GM23338 (cell line): ENCODE measurements around the gene SPG21.

ENCODE experiments used
- CREB1 ChIP-seq: fragments of 250-450 bp; sonication (Bioruptor Pico); IDR thresholded peaks from 2 replicates; pipeline ENCODE4 v1.5.0; 2020; ENCODE audit warnings: low read depth, mild to moderate bottlenecking, moderate library complexity
- EZH2 ChIP-seq: fragments of 200-600 bp; sonication (generic); IDR thresholded peaks from one replicate; pipeline ENCODE4 v1.8.0; 2017; ENCODE audit warnings: antibody characterized with exemption, mild to moderate bottlenecking, low read depth; ENCODE audit not compliant: unreplicated experiment
- EZH2phosphoT487 ChIP-seq: fragments of 200-600 bp; sonication (generic); IDR thresholded peaks from one replicate; pipeline ENCODE4 v1.8.1; 2018; ENCODE audit warnings: antibody characterized with exemption; ENCODE audit not compliant: unreplicated experiment
- JUNB ChIP-seq: IDR thresholded peaks from one replicate; pipeline ENCODE4 v1.6.1; 2016; ENCODE audit warnings: antibody characterized with exemption; ENCODE audit not compliant: unreplicated experiment
- NANOG ChIP-seq: IDR thresholded peaks from 2 replicates; pipeline ENCODE4 v1.6.1; 2016; ENCODE audit warnings: antibody characterized with exemption, borderline replicate concordance
- POLR2AphosphoS5 ChIP-seq: IDR thresholded peaks from 2 replicates; pipeline ENCODE4 v1.6.1; 2016; ENCODE audit warnings: antibody characterized with exemption, low read depth
- STAT1 ChIP-seq: IDR thresholded peaks from one replicate; pipeline ENCODE4 v1.6.1; 2016; ENCODE audit warnings: antibody characterized with exemption; ENCODE audit not compliant: unreplicated experiment
- ZNF114 ChIP-seq: fragments of 250-450 bp; sonication (Bioruptor Pico); IDR thresholded peaks from 2 replicates; pipeline ENCODE4 v1.5.0; 2020; ENCODE audit warnings: mild to moderate bottlenecking, moderate library complexity
- ZNF331 ChIP-seq: fragments of 250-450 bp; sonication (Bioruptor Pico); IDR thresholded peaks from 2 replicates; pipeline ENCODE4 v1.5.0; 2020; ENCODE audit warnings: low read depth, mild to moderate bottlenecking, moderate library complexity
- TF ChIP-seq, protein P1 (sequence below), 2 experiments: fragments of 200-600 bp in 1 of 2; sonication (generic) in 1 of 2; conservative IDR thresholded peaks; 2 replicates each; pipeline versions ENCODE4 v1.5.1 to v1.6.1; 2016 to 2017; ENCODE audit warnings: antibody characterized with exemption in 2 of 2, low read depth in 2 of 2, mild to moderate bottlenecking in 2 of 2, moderate library complexity in 1 of 2
- TF ChIP-seq, protein P2 (sequence below): IDR thresholded peaks from one replicate; pipeline ENCODE4 v1.6.1; 2018; ENCODE audit warnings: antibody characterized with exemption; ENCODE audit not compliant: unreplicated experiment
- TF ChIP-seq, protein P3 (sequence below): IDR thresholded peaks from 2 replicates; pipeline ENCODE4 v1.6.1; 2016; ENCODE audit warnings: antibody characterized with exemption
- TF ChIP-seq, protein P4 (sequence below): fragments of 250-450 bp; sonication (Bioruptor Pico); IDR thresholded peaks from 2 replicates; pipeline ENCODE4 v1.5.0; 2020; ENCODE audit warnings: mild to moderate bottlenecking, moderate library complexity

DNA sequence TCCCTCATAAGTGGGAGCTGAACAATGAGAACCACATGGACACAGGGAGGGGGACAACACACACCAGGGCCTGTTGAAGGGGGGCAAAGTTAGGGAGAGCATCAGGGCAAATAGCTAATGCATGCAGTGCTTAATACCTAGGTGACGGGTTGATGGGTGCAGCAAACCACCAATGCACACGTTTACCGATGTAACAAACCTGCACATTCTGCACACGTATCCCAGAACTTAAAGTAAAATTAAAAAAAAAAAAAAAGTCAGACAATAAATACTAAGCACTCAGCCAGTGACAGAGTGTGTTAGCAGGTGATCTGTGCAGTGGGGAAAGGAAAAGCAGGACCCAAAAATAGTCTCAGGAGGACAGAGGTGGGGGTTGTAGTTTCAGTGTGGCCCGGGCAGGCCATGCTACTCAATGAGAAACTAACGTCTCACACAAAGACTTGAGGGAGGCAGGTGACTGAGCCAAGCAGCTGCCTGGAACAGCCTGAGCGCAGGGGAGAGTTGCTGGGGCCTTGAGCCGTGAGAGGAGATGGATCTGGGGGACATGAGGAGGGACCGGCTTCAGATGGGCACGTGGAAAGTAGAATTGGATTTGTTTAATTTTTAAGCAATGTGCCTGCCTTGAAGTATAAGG lies 59.6 kb downstream of the SPG21 start:
- TF ChIP-seq, protein P1, sequence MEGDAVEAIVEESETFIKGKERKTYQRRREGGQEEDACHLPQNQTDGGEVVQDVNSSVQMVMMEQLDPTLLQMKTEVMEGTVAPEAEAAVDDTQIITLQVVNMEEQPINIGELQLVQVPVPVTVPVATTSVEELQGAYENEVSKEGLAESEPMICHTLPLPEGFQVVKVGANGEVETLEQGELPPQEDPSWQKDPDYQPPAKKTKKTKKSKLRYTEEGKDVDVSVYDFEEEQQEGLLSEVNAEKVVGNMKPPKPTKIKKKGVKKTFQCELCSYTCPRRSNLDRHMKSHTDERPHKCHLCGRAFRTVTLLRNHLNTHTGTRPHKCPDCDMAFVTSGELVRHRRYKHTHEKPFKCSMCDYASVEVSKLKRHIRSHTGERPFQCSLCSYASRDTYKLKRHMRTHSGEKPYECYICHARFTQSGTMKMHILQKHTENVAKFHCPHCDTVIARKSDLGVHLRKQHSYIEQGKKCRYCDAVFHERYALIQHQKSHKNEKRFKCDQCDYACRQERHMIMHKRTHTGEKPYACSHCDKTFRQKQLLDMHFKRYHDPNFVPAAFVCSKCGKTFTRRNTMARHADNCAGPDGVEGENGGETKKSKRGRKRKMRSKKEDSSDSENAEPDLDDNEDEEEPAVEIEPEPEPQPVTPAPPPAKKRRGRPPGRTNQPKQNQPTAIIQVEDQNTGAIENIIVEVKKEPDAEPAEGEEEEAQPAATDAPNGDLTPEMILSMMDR (conservative IDR thresholded peaks at IDR 0.05; ENCODE audit: low read depth in 2 of 2): no peak
- no peak for TF ChIP-seq ZNF331 (CRISPR knock-in tag)
- no peak for TF ChIP-seq POLR2AphosphoS5
- no peak for TF ChIP-seq STAT1
- no peak for TF ChIP-seq JUNB
- TF ChIP-seq, protein P2, sequence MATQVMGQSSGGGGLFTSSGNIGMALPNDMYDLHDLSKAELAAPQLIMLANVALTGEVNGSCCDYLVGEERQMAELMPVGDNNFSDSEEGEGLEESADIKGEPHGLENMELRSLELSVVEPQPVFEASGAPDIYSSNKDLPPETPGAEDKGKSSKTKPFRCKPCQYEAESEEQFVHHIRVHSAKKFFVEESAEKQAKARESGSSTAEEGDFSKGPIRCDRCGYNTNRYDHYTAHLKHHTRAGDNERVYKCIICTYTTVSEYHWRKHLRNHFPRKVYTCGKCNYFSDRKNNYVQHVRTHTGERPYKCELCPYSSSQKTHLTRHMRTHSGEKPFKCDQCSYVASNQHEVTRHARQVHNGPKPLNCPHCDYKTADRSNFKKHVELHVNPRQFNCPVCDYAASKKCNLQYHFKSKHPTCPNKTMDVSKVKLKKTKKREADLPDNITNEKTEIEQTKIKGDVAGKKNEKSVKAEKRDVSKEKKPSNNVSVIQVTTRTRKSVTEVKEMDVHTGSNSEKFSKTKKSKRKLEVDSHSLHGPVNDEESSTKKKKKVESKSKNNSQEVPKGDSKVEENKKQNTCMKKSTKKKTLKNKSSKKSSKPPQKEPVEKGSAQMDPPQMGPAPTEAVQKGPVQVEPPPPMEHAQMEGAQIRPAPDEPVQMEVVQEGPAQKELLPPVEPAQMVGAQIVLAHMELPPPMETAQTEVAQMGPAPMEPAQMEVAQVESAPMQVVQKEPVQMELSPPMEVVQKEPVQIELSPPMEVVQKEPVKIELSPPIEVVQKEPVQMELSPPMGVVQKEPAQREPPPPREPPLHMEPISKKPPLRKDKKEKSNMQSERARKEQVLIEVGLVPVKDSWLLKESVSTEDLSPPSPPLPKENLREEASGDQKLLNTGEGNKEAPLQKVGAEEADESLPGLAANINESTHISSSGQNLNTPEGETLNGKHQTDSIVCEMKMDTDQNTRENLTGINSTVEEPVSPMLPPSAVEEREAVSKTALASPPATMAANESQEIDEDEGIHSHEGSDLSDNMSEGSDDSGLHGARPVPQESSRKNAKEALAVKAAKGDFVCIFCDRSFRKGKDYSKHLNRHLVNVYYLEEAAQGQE: no peak
- TF ChIP-seq, protein P3, sequence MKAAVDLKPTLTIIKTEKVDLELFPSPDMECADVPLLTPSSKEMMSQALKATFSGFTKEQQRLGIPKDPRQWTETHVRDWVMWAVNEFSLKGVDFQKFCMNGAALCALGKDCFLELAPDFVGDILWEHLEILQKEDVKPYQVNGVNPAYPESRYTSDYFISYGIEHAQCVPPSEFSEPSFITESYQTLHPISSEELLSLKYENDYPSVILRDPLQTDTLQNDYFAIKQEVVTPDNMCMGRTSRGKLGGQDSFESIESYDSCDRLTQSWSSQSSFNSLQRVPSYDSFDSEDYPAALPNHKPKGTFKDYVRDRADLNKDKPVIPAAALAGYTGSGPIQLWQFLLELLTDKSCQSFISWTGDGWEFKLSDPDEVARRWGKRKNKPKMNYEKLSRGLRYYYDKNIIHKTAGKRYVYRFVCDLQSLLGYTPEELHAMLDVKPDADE: no peak
- no peak for TF ChIP-seq EZH2
- TF ChIP-seq CREB1 (CRISPR knock-in tag): no peak
- no peak for TF ChIP-seq EZH2phosphoT487
- TF ChIP-seq, protein P4, sequence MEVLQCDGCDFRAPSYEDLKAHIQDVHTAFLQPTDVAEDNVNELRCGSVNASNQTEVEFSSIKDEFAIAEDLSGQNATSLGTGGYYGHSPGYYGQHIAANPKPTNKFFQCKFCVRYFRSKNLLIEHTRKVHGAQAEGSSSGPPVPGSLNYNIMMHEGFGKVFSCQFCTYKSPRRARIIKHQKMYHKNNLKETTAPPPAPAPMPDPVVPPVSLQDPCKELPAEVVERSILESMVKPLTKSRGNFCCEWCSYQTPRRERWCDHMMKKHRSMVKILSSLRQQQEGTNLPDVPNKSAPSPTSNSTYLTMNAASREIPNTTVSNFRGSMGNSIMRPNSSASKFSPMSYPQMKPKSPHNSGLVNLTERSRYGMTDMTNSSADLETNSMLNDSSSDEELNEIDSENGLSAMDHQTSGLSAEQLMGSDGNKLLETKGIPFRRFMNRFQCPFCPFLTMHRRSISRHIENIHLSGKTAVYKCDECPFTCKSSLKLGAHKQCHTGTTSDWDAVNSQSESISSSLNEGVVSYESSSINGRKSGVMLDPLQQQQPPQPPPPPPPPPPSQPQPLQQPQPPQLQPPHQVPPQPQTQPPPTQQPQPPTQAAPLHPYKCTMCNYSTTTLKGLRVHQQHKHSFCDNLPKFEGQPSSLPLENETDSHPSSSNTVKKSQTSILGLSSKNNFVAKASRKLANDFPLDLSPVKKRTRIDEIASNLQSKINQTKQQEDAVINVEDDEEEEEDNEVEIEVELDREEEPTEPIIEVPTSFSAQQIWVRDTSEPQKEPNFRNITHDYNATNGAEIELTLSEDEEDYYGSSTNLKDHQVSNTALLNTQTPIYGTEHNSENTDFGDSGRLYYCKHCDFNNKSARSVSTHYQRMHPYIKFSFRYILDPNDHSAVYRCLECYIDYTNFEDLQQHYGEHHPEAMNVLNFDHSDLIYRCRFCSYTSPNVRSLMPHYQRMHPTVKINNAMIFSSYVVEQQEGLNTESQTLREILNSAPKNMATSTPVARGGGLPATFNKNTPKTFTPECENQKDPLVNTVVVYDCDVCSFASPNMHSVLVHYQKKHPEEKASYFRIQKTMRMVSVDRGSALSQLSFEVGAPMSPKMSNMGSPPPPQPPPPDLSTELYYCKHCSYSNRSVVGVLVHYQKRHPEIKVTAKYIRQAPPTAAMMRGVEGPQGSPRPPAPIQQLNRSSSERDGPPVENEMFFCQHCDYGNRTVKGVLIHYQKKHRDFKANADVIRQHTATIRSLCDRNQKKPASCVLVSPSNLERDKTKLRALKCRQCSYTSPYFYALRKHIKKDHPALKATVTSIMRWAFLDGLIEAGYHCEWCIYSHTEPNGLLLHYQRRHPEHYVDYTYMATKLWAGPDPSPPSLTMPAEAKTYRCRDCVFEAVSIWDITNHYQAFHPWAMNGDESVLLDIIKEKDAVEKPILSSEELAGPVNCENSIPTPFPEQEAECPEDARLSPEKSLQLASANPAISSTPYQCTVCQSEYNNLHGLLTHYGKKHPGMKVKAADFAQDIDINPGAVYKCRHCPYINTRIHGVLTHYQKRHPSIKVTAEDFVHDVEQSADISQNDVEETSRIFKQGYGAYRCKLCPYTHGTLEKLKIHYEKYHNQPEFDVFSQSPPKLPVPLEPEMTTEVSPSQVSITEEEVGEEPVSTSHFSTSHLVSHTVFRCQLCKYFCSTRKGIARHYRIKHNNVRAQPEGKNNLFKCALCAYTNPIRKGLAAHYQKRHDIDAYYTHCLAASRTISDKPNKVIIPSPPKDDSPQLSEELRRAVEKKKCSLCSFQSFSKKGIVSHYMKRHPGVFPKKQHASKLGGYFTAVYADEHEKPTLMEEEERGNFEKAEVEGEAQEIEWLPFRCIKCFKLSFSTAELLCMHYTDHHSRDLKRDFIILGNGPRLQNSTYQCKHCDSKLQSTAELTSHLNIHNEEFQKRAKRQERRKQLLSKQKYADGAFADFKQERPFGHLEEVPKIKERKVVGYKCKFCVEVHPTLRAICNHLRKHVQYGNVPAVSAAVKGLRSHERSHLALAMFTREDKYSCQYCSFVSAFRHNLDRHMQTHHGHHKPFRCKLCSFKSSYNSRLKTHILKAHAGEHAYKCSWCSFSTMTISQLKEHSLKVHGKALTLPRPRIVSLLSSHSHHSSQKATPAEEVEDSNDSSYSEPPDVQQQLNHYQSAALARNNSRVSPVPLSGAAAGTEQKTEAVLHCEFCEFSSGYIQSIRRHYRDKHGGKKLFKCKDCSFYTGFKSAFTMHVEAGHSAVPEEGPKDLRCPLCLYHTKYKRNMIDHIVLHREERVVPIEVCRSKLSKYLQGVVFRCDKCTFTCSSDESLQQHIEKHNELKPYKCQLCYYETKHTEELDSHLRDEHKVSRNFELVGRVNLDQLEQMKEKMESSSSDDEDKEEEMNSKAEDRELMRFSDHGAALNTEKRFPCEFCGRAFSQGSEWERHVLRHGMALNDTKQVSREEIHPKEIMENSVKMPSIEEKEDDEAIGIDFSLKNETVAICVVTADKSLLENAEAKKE (CRISPR knock-in tag): no peak
- TF ChIP-seq NANOG: no peak
- TF ChIP-seq ZNF114: no peak
